ENCODE measurements around the gene CDNF.

DNA sequence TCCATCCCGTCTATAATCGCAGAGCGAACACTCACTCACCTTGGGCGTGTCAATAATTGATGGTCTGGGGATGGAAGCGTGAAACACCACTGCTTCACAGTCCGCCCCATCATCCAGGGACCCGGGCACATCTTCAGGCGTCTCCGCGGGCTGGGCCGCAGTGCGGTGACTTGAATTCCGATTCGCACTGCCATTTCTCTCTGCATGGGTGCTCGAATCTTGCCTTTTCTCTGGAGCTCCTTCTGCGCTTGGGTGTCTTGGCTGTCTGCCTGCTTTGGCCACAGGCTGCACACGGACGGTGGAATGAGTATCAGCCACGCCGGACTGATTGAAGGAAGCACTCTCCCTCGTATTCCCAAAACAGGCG, 63.6 kb downstream of the CDNF start:
- TF ChIP-seq TARDBP (IDR thresholded peaks at IDR 0.05; ENCODE audit: borderline replicate concordance) (no peak), RBBP5 (conservative IDR thresholded peaks at IDR 0.05) (no peak), NRF1 (conservative IDR thresholded peaks at IDR 0.05; ENCODE audit: low read depth, low read length) (no peak), ESRRA (IDR thresholded peaks at IDR 0.05; ENCODE audit: low read length) (no peak), EZH2 (IDR thresholded peaks at IDR 0.05; ENCODE audit: borderline replicate concordance, control insufficient read depth, low read depth, low read length) (no peak), SMC3 (IDR thresholded peaks at IDR 0.05; ENCODE audit: borderline replicate concordance, low read length) (no peak)
- TF ChIP-seq, protein P1, sequence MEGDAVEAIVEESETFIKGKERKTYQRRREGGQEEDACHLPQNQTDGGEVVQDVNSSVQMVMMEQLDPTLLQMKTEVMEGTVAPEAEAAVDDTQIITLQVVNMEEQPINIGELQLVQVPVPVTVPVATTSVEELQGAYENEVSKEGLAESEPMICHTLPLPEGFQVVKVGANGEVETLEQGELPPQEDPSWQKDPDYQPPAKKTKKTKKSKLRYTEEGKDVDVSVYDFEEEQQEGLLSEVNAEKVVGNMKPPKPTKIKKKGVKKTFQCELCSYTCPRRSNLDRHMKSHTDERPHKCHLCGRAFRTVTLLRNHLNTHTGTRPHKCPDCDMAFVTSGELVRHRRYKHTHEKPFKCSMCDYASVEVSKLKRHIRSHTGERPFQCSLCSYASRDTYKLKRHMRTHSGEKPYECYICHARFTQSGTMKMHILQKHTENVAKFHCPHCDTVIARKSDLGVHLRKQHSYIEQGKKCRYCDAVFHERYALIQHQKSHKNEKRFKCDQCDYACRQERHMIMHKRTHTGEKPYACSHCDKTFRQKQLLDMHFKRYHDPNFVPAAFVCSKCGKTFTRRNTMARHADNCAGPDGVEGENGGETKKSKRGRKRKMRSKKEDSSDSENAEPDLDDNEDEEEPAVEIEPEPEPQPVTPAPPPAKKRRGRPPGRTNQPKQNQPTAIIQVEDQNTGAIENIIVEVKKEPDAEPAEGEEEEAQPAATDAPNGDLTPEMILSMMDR (IDR thresholded peaks at IDR 0.05 in 2 of 3, conservative IDR thresholded peaks at IDR 0.05 in 1 of 3; ENCODE audit: control insufficient read depth in 2 of 3, extremely low read depth in 1 of 3, insufficient read depth in 1 of 3, low read depth in 3 of 3, low read length in 3 of 3) = no peak
